ENCODE results near the gene CDHR2.

CDHR2 gene

DNA sequence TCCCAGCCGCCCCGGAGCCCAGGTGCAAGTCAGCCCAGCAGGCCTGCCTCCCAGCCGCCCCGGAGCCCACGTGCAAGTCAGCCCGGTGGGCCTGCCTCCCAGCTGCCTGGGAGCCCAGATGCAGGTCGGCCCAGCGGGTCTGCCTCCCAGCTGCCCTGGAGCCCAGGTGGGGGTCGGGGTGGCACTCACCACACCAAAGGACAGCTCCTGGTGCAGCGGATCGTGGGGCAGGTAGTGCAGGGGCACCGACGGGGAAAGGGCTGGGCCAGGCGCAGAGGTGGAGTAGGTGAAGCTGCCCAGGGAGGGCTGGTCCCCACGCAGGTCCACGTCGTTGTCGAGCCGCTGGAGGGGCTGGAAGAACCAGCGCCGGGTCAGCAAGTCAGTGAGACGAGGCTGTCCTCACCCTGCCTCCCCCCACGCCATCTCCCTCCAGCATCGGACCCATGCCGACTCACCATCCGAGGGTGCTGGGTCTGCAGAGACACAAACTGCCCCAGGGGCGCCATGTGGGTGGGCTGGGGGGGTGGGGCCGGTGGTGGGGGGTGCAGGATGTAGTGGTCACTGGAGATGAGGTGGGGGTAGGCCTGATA lies 18.7 kb upstream of the CDHR2 start:
- DNase-seq = no peak

DNA sequence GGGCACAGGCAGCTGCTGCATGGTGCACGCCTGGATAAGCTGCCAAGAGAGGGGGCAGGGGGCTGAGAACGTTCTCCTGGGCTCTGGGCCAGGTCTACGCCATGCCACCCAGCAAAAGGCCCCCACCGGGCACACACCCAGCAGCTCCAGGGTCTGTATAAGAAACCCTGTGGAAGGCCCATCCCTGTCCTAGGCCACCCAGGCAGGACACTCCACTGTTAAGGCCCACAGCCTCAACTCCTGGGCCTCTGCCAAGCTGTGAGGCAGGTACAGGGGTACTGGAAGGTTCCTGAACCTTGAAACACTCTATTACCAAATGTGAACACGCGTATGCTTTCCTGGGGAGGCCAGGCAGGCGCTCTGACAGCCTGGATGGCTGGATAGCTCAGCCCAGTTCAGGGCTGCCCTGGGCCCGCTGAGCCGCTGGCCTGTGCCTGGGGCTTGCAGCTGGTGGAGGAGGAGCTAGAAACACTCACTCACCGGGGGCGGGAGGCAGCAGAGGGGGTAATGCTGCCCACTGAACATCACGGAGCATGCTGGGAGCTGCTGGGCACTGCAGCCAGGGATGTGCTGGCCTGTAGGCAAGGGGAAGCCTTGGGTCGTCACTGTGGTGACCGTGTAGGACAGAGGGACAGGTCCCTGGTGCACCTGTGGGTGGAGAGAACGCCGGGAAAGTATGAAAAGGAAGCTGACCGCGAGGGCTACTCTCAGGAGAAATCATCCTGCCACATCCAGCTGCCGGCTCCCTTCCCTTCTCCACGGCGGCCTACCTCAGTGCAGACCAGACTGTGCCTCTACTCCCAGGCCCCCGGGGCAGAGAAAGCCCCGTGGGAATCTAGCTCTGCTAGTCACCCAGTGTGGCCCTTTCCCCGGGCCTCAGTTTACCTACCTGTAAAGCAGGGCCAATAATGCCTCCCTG lies 17.9 kb upstream of the CDHR2 start:
- DNase-seq = peak; percentile 85

DNA sequence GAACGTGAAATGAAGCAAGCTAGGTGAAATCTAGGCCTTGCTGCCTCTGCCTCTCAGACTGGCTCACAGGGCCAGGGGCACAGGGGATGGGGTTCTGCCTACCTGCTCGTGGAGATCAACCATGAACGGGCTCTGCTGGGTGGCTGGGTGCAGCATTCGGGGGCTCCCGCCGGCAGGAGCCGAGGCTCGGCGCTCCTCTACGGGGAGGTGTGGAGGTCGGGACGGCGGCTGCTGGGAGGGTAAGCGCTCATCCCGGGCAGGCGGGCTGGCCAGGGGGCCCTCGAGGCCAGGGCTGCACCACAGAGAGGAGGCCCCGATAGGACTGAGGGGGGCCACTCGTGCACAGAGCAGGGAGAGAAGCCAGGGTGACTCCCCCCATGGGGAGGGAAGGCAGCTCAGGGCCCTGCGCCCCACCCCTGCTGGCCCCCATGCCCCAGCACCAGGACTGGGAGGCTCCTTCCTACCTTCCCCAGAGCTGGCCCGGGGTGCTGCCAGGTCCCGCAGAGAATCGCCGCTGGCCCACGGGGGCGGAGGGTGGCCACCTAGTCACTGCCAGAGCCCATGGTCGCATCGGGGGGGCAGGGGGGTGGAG lies 17.1 kb upstream of the CDHR2 start:
- no peak for DNase-seq

DNA sequence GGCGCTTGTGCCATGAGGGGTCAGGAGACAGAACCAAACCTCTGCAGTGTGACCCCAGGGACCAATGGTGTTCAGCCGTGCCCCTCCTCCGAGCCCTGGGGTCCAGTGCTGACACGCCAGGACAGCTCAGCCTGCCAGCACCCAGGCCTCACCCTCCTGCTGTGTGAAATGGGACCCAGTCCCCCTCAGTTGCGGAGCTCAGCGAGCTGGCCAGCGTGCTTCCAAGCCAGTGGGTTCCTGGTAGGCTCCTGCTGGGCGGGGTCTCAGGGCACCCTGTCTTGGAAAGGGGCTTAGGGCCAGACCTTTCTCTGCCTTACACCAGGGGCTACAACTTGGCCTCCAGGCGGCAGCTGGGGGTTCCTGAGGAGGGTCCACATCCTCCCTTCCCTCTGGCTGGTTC lies 16.3 kb upstream of the CDHR2 start:
- DNase-seq = no peak

DNA sequence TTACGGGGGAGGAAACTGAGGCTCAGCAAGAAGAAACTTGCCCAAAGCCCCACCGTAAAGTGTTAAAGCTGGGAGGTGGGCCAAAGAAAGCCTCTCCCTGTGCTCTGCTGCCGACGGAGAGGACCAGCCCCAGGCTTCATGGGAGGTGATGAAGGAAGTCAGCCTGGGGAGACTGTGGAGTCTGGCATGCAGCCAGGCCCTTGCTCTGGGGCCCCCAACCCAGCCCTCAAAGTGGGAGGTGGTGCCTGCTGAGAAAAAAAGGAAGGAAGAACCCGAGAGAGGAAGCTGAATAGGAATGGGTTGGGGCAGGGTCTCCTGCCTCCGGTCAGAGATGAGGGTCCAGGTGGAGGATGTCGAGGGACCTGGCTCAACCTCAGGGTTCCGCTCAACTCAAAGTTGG lies 15.8 kb upstream of the CDHR2 start:
- DNase-seq = peak; percentile 83

DNA sequence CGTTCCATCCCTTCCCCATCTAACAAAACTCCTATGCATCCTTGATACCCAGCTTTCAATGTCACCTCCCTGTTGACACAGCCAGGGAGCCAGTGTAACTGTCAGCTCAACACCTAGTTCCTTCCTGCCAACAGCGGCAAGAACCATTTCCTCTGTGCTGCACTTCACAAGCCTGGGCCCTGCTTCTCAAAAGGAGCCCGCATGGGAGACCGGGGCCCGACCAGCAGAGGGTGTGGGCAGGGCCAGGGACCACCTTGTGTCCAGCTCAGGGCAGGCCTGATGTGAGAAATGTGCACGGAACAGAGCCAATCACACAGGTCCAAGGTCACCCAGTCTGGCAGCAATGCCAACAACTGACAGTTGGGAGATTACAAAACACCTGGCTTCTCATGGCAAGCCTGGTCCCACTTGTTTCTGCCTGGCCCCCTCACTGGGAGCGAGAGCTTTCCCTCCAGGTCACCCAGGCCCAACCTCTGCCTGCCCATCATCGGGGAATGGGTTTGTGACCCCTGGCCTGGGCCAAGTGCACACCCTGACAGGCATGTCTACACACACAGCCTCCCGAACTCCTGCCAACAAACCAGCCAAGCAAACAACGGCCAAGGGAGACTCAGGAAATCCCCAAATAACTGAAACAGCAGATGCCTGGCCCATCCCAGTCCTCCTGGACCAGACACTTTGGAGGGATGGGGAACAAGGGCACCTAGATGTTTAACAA lies 15.1 kb upstream of the CDHR2 start:
- peak; percentile 72 for DNase-seq

DNA sequence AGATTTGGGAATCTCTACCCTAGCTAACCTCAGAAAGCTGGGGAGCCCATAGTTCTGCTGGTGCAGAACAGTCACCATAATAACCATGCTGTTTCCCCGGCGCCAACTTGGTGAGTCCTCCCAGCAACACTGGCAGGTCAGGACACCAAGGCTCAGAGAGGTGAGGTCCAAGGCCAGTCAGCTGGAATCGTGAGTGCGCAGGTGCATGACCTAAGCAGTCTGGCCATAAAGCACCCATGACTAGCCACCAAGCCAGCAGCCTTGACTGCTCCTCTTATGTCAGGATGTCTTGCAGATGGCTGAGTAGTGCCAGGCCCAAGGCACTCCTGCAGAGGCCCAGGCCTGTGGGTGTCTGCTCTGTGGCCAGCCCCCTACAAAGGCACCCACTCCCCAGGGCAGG lies 14.5 kb upstream of the CDHR2 start:
- no peak for DNase-seq

DNA sequence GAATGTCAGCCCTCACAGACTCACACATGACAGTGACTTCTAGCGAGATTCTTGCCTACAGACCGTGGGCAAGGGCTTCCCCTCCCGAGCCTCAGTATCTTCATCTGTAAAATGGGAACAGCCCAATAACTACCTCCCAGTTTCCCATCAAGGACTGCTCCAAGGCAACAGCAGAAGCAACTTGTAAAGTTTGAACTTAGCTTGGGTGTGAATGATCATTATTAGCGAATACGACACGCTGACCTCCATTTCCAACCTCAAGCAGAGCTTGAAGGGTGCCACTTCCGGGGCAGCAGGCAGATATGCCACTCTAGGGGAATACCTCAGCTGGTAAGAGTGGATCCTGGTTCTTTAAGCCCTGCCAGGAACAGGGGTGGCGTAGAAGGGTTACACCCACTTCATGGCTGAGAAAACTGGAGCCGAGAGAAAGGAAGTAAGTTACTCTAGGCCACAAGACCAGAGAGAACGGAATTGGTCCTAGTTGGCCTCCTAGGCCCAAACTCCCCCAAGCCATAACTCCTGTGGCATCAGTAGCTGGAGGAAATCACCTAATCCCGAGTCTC lies 14.0 kb upstream of the CDHR2 start:
- peak; percentile 85 for DNase-seq

DNA sequence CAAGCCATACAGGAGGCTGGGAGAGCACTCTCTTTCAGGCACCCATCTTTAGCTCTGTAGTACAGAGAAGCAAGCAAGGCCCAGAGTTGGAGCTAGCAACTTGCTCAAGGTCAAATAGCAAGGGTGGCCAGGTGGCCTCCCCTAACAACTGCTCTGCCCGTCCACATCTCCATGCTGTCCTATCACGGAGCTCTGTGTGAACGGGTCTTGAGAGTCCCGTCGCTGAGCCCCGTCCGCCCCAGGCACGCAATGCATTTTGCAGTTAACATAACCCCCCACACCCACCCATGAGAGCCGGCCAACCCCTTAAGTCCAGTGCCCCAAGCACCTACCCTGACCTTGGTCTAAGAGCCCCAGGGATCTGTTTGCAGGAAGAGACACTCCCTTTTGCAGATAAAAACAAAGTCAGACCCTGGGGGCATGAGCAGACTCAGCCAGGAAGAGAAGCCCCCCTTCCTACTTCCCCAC lies 13.4 kb upstream of the CDHR2 start:
- DNase-seq = peak; percentile 54

DNA sequence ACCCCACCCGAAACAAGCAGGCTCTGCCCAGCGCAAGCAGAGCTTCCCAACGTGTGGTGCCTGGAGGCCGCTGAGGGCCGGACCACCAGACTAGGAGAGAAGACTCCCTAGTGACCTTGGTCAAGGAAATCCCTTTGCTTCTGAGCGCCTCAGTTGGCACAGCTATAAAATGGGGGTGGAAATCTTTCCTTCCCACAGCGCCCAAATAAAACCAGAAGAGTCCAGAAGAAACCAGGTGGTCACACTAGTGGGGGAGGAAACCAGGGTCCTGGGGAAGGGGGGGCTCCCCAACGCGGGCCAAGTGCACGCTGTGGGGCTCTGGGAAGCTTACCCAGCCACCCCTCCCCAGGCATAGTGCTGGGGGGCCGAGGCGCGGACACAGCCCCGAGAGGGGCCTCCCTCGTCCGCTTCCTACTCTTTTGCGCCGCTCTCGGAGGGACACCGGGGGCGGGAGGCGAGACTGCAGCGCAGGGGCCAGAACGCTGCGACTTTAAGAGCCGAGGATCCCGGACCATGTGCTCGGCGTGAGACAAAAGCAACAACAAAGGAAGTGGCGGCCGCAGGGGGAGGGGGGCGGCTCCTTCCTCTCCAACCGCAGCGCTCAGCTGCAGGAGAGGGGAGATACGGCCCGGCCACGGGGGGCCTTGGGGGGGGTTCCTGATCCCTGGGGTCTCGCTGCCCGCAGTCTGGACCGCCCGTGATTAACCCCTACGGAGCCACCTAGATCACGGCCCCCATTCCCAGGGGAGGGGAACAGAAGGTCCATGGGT lies 12.8 kb upstream of the CDHR2 start:
- DNase-seq = peak; percentile 96

DNA sequence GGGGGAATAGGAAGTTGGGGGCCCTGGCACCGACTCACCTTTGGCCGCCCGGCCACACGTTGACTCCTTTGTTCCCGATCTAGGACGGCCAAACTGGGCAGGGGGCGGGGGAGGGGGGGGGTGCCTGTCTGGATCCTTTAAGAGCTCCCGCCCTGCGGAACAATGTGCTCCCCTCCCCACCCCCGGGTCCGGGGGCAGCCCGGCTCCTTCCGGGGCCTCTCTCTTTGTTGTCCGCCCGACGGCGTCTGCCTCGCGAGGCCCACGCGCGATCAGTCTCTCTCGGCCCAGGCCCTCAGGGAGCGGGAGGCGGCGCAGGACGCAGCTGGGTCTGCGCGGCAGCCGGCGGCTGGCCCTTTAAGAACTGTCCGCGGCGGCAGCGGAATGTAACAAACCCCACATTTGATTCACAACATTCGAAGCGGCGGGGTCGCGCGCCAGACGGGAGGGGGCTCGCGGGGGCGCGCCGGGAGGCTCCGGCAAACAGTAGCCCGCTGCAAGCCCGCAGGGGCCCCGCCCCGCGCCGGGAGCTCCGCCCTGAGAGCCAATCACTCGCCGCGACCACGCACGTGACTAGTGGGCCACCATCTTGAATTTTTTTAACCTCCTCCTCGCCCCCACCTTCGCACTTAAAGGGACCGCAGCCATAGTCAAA lies 12.1 kb upstream of the CDHR2 start, which contains the start of gene RNF44:
TSS of gene RNF44 (minus strand) at position 501 of the 652 bp plus-strand sequence. CDS start 4,930 bp downstream, outside the sequence.
- DNase-seq = peak; percentile 99

DNA sequence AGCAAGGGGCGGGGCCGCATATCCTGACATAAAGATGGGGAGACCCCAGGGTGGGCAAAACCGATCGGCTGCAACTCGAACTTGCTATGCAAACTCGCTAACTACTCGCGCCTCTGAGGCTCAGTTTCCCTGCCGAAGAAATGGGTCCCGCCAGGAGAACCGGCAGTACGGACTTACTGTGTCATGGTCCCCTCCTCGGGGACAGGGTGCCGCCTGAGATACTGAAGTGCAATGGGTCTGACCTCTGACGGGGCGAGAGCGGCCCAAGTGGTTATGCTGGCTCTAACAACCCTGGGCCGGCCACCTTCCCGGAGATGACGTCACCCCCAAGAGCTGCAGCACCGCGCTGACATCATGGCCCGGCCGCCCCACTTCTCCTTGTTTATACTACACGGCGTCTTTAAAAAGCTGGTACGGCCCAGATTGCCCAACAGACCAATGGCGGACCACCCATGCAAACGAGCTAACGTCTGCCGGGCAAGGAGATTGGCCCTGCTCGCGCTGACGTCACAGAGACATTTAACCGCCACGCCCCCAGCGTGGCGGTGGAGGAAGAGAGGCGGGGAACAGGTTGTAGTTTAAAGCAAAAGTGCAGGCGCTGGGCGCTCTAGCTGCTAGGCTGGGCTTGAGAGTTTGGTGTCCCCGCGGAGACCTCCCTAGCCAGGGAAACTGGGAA lies 11.4 kb upstream of the CDHR2 start:
- peak; percentile 100 for DNase-seq

DNA sequence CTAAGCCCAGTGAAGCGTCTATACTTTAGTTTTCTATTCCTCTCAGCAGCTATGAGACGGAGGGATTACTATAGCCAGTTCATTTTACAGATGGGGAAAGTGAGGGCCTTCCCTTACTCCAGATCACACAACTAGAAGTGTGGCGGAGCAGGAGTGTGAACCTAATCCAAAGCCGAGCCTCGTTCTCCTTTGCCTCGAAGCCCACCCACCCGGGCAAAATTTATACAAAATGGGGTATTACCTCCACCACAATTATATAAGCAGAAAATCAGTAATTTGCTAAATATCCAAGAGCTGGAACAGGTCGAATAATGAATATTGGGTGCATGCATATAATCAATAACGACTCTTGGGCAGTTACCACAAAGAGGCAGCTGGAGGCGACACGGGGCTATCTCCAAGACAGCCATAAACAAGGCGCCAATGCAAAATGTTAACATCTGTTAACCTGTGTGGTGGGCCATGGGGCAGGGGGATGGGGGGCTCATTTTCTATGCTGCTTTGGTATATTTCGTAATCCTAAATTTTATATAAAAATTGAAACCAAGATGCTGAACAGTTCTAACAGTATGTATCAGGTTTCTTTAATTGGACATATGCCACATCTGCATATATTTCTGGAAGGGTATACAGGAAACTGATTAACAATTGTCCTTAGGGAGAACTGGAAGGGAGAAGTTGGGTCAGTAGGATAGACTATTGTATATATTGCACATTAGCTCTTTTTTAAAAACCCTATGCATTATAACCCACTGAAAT lies 10.7 kb upstream of the CDHR2 start:
- DNase-seq = no peak

DNA sequence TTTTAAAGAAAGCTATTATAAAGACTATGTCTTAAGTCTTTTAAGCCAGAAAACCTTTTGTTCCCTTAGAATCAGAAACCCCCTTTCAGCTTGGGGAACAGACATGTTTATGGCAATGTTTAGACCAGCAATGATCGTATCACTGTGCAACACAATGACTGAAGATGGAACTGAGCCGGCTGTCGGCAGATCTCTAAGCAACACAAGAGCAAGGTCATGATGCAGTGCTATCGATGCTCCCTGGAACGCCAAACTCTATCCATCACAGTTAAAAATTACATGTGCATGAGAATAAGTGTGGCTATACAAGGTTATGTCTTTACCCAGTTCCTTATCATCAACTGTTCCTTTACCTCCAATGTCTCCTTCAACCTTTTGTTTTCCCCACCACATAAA lies 10.2 kb upstream of the CDHR2 start:
- DNase-seq = no peak

DNA sequence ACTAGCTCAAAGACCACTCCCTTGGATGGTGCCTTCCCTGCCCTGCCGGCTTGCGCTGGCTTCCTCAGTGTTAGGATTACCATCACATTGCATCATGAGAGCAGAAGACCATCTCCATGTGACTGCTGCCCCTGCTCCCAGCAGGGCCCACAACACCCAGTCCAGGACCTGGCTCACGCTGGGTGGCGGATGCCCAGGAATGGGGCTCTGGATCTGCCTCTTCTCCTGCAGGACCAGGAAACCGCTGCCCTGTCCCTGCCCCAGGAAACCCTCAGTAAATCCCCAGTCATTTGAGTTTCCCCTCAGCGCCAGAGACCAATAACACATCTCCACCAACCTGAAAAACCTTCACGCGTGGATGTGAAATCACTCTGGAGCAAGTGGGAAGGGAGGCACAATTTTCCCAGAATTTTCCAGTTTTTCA lies 8.7 kb upstream of the CDHR2 start:
- DNase-seq = no peak

DNA sequence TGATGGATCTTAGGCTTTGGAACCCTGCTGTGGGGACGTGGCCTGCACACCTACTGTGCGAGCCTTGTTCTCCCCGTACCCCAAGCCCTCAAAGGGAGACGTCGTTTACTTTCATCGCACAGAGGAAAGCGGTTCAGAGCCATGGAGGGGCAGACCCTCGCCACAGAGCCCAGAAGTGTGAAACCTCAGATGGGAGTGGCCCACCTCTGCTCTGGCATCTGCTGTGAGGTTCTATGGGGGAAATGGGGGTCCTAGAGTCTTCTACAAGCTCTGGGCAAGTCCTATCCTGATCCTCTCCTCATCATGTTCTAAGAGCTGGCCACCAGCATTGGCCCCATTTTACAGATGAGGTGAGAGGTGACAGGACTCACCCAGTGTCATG lies 8.2 kb upstream of the CDHR2 start:
- DNase-seq = no peak

DNA sequence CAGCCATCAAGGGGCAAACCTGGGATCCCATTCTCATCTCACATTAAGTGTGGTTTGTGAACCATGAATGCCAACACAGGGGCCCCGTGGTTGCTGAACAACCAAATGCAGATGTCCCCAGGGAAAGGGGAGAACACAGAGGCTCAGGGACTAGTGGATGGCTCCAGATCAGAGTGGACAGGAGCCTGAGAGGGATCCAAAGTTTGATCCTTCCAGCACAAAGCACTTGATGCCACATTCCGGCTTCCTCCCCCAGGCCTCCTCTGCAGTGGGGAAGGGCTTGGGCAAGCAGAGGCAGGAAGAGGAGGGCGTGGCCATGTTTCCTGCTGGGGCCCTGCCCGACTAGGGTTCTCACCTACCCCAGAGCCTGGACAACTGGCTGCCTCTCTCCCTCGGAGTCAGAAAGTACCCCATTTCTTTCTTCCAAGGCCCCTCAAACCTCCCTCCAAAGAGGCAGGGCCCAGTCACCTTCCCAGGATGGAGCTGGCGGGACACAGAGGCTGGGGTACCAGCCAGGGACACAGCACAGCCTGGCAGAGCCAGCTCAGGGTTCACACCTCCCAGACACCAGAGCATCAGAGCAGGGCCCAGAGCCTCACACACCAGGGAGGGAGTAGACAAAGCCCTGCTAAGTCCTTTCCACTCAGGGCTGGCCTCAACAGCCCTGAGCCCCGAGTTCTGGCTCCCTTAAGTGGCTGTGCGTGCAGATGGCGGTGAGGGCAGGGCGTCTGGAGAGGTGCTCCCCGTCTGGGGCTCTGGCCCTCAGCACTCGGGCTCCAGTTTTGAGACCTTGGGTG lies 7.6 kb upstream of the CDHR2 start:
- DNase-seq = peak; percentile 92

DNA sequence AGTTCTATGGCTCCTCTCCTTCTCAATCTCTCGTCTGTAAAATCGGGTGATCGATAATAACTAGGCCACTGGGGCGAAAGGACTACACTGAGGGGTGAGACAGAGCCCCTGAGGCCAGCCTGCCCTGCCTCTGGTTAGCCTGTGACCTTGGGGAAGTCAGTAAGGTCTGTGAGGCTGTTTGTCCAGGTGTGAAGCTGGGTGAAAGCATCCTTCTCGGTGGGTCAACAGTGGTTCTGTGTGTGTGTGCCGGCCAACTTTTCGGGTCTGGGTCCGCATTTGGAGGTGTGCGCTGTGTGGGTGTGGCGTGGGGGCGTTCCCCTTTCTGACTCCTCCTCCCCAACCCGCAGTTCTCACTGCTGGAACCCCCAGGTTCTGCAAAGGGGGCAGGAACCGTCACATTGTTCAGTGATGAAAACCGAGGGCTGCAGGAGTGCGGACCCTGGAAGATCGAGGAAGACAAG lies 7.0 kb upstream of the CDHR2 start:
- peak; percentile 73 for DNase-seq
